H1 (cell line): ENCODE results near the gene RNF183. TPM values are rescaled to one million over a fixed set of nuclear protein-coding genes. Genes with fewer than 3 reads are reported as not detected.

ENCODE experiments used
- CTCF ChIA-PET: fragments of 300-600 bp; sonication (Branson Sonifier 250); formaldehyde crosslinking; loops from one replicate; lab custom pipeline; 2021; ENCODE audit not compliant: partially characterized antibody; lab: Charles Lee
- POLR2A ChIA-PET: fragments of 300-600 bp; sonication (Branson Sonifier 250); formaldehyde crosslinking; loops from one replicate; lab custom pipeline; 2021; ENCODE audit warnings: inconsistent platforms; ENCODE audit not compliant: partially characterized antibody; lab: Charles Lee
- DNase-seq, 2 experiments: peaks; one replicate each; pipeline versions ENCODE4 v3.0.0 to v3.0.0-alpha.2; 2010 to 2022; ENCODE audit warnings: low spot score in 2 of 2, low read depth in 1 of 2, mixed read lengths in 1 of 2
- FAIRE-seq: peaks from 2 replicates; lab custom pipeline; 2011; peaks lifted over from hg19 to GRCh38; lab: Jason Lieb, UNC
- H2AFZ ChIP-seq: 2 replicates; pipeline ENCODE4 v1.8.1; 2012; ENCODE audit warnings: low read length, inconsistent platforms
- H2AK5ac ChIP-seq: 2 replicates; pipeline ENCODE4 v1.6.1; 2013; ENCODE audit warnings: low read depth, low read length
- H2BK120ac ChIP-seq: replicated peaks from 2 replicates; pipeline ENCODE3; 2013; ENCODE audit warnings: low read depth, low read length, inconsistent platforms
- H2BK12ac ChIP-seq: 2 replicates; pipeline ENCODE4 v1.6.1; 2013; ENCODE audit warnings: low read depth, low read length
- H2BK15ac ChIP-seq: 2 replicates; pipeline ENCODE4 v1.6.1; 2013; ENCODE audit warnings: low read length
- H2BK20ac ChIP-seq: 2 replicates; pipeline ENCODE4 v1.6.1; 2013; ENCODE audit warnings: low read length
- H2BK5ac ChIP-seq: 2 replicates; pipeline ENCODE4 v1.6.1; 2013; ENCODE audit warnings: low read depth, low read length
- H3K14ac ChIP-seq: 2 replicates; pipeline ENCODE4 v1.6.1; 2013; ENCODE audit warnings: inconsistent platforms; ENCODE audit not compliant: insufficient read length
- H3K18ac ChIP-seq: 2 replicates; pipeline ENCODE4 v1.6.1; 2013; ENCODE audit warnings: low read length; ENCODE audit errors: extremely low read depth
- H3K23ac ChIP-seq: 2 replicates; pipeline ENCODE4 v1.6.1; 2013; ENCODE audit warnings: inconsistent platforms; ENCODE audit not compliant: insufficient read length
- H3K23me2 ChIP-seq: 2 replicates; pipeline ENCODE4 v1.6.1; 2013; ENCODE audit warnings: low read depth, low read length
- H3K27ac ChIP-seq: 2 replicates; pipeline ENCODE4 v1.6.1; 2011; ENCODE audit warnings: low read depth, low read length, inconsistent platforms
- H3K27me3 ChIP-seq, 4 experiments: replicated peaks in 1 of 4; 1 replicate in 1 of 4; 2 replicates in 3 of 4; pipeline versions ENCODE4 v1.6.1 to v1.8.1; 2011 to 2013; ENCODE audit warnings: low read length in 3 of 4, mild to moderate bottlenecking in 3 of 4, inconsistent platforms in 2 of 4, mixed read lengths in 2 of 4, moderate library complexity in 1 of 4; ENCODE audit not compliant: control insufficient read depth in 3 of 4, insufficient read depth in 3 of 4; ENCODE audit errors: extremely low read depth in 1 of 4
- H3K36me3 ChIP-seq, 4 experiments: 2 replicates each; pipeline versions ENCODE4 v1.6.1 to v1.8.1; 2011 to 2013; ENCODE audit warnings: mild to moderate bottlenecking in 4 of 4, low read length in 3 of 4, moderate library complexity in 2 of 4, control low read depth in 1 of 4, inconsistent platforms in 1 of 4; ENCODE audit not compliant: insufficient read depth in 4 of 4, control insufficient read depth in 2 of 4
- H3K4ac ChIP-seq: replicated peaks from 2 replicates; pipeline ENCODE3; 2013; ENCODE audit warnings: low read length, low read depth, mixed read lengths, inconsistent platforms; ENCODE audit not compliant: insufficient read length
- H3K4me1 ChIP-seq, 4 experiments: replicated peaks in 1 of 4; 1 replicate in 1 of 4; 2 replicates in 3 of 4; pipeline versions ENCODE4 v1.6.1 to v1.8.1; 2011 to 2013; ENCODE audit warnings: low read length in 3 of 4, inconsistent platforms in 2 of 4, mixed read lengths in 1 of 4; ENCODE audit not compliant: insufficient read depth in 4 of 4, control insufficient read depth in 3 of 4
- H3K4me2 ChIP-seq, 2 experiments: 2 replicates each; pipeline versions ENCODE4 v1.6.1 to v1.8.1; 2011 to 2013; ENCODE audit warnings: low read depth in 2 of 2, low read length in 2 of 2, control low read depth in 1 of 2, inconsistent platforms in 1 of 2, mild to moderate bottlenecking in 1 of 2; ENCODE audit not compliant: insufficient read depth in 1 of 2
- H3K4me3 ChIP-seq, 4 experiments: fragments of 200-600, 300-600 bp in 1 of 4; sonication (generic), shearing (Covaris generic), sonication (Bioruptor Twin) in 1 of 4; 2 replicates each; pipeline versions ENCODE4 v1.5.1 to v1.8.1; 2011 to 2016; ENCODE audit warnings: low read length in 4 of 4, low read depth in 3 of 4, control low read depth in 2 of 4, inconsistent platforms in 2 of 4, mild to moderate bottlenecking in 2 of 4, mixed read lengths in 1 of 4, moderate library complexity in 1 of 4; ENCODE audit not compliant: insufficient read depth in 2 of 4; ENCODE audit errors: extremely low read depth in 1 of 4
- H3K56ac ChIP-seq: replicated peaks from 2 replicates; pipeline ENCODE3; 2013; ENCODE audit warnings: low read depth, mild to moderate bottlenecking, mixed read lengths, low read length, inconsistent platforms; ENCODE audit not compliant: insufficient read length
- H3K79me1 ChIP-seq: 2 replicates; pipeline ENCODE4 v1.6.1; 2013; ENCODE audit warnings: low read depth, low read length, control low read depth
- H3K79me2 ChIP-seq, 2 experiments: 2 replicates each; pipeline versions ENCODE4 v1.6.1 to v1.8.1; 2012 to 2013; ENCODE audit warnings: low read length in 2 of 2, mild to moderate bottlenecking in 2 of 2, inconsistent platforms in 1 of 2; ENCODE audit not compliant: insufficient read depth in 2 of 2, control insufficient read depth in 1 of 2
- H3K9ac ChIP-seq, 4 experiments: replicated peaks in 1 of 4; 1 replicate in 1 of 4; 2 replicates in 3 of 4; pipeline versions ENCODE4 v1.6.1 to v1.8.1; 2011 to 2013; ENCODE audit warnings: low read depth in 3 of 4, low read length in 3 of 4, control low read depth in 2 of 4, mild to moderate bottlenecking in 2 of 4, moderate library complexity in 2 of 4, inconsistent platforms in 1 of 4; ENCODE audit errors: extremely low read depth in 1 of 4
- H3K9me3 ChIP-seq, 2 experiments: 2 replicates each; pipeline versions ENCODE4 v1.6.1 to v1.8.1; 2012 to 2013; ENCODE audit warnings: mild to moderate bottlenecking in 2 of 2, moderate library complexity in 2 of 2, control low read depth in 1 of 2, inconsistent platforms in 1 of 2, low read depth in 1 of 2, low read length in 1 of 2, mixed read lengths in 1 of 2; ENCODE audit not compliant: insufficient read depth in 2 of 2
- H4K20me1 ChIP-seq, 2 experiments: replicated peaks in 1 of 2; 2 replicates each; pipeline versions ENCODE3 to v1.8.1; 2011 to 2013; ENCODE audit warnings: inconsistent platforms in 2 of 2, low read length in 2 of 2, mild to moderate bottlenecking in 1 of 2; ENCODE audit not compliant: insufficient read depth in 2 of 2, control insufficient read depth in 1 of 2
- H4K5ac ChIP-seq: 2 replicates; pipeline ENCODE4 v1.6.1; 2013; ENCODE audit warnings: low read length, low read depth, mixed read lengths, inconsistent platforms; ENCODE audit not compliant: insufficient read length
- H4K8ac ChIP-seq: 2 replicates; pipeline ENCODE4 v1.8.0; 2013; ENCODE audit warnings: mild to moderate bottlenecking, moderate library complexity, low read length, inconsistent platforms; ENCODE audit not compliant: insufficient read depth; ENCODE audit errors: extremely low read depth
- H4K91ac ChIP-seq: replicated peaks from 2 replicates; pipeline ENCODE3; 2013; ENCODE audit warnings: low read length, mixed read lengths, inconsistent platforms; ENCODE audit not compliant: insufficient read length
- CREB1 ChIP-seq: IDR thresholded peaks from 2 replicates; pipeline ENCODE4 v1.6.1; 2012; ENCODE audit warnings: inconsistent platforms
- GABPA ChIP-seq: IDR thresholded peaks from 2 replicates; pipeline ENCODE4 v1.6.1; 2011; ENCODE audit warnings: mild to moderate bottlenecking, low read length, moderate library complexity, borderline replicate concordance; ENCODE audit not compliant: insufficient read depth
- MAX ChIP-seq: IDR thresholded peaks from 2 replicates; pipeline ENCODE4 v1.6.1; 2012; ENCODE audit warnings: inconsistent platforms
- SIN3A ChIP-seq, 2 experiments: IDR thresholded peaks in 1 of 2; conservative IDR thresholded peaks in 1 of 2; 2 replicates each; pipeline ENCODE4 v1.6.1; 2011 to 2012; ENCODE audit warnings: low read length in 2 of 2, improper control_type of control experiment in 1 of 2, low read depth in 1 of 2, mild to moderate bottlenecking in 1 of 2
- WGBS, 2 experiments: shearing (Covaris generic) in 1 of 2; methylation state at CpG; one replicate each; pipeline versions ENCODE4 v1.1.6 to v1.1.7; 2013 to 2015; ENCODE audit warnings: low lambda C conversion rate in 2 of 2, mixed read lengths in 2 of 2, inconsistent platforms in 1 of 2, low coverage in 1 of 2, missing lambda C conversion rate in 1 of 2; ENCODE audit not compliant: insufficient replicate concordance in 2 of 2, insufficient coverage in 1 of 2, insufficient read length in 1 of 2; ENCODE audit errors: extremely low coverage in 1 of 2, missing lambda C conversion rate in 1 of 2; 5-methylcytosine and 5-hydroxymethylcytosine counted together
- polyA plus RNA-seq, 7 experiments: library from polyadenylated mRNA; depleted of rRNA in 3 of 7; stranded (reverse) in 5 of 7; unstranded in 2 of 7; fragments of >200 nt in 5 of 7; fragments of 200-250 nt in 2 of 7; gene quantifications; 1 replicate in 5 of 7; 2 replicates in 1 of 7; 4 replicates in 1 of 7; pipeline versions ENCODE4 v1.2.1 to v1.2.3, GENCODE V29; 2011 to 2013; ENCODE audit warnings: missing spikeins in 2 of 7, mixed read lengths in 2 of 7
- total RNA-seq: library from RNA; stranded (reverse); fragmentation: NEBNext Ultra II Directional; extraction: Animal tissue kit (Norgen Biotek cat#: 25700); gene quantifications from 2 replicates; pipeline ENCODE4 v1.2.1, GENCODE V29; 2021

The RNF183 gene
- total and polyA plus RNA-seq, 2 of the 8 experiments (the other 6 are each of a cell fraction or from before 2014, with no cell fraction given), result 0.15 TPM; not detected in 1

GRCh38 chr9:113349445-113350094, 46.4 kb upstream of the RNF183 start, which contains the start of gene BSPRY:
Gene BSPRY (plus strand): TSS chr9:113349541. CDS start chr9:113349580, 39 bp downstream.
- no peak within 1 kb of the TSS for H4K91ac ChIP-seq
- DNase-seq, result peak in 1 of 2 experiments; percentile 76
- no peaks in the 10 kb centered on the region; the same call in none of the 2 replicates for H3K79me1 ChIP-seq
- H3K27me3 ChIP-seq, result peaks cover 0 to 14% (median 2%) of the 10 kb centered on the region in 4 experiments; a peak in 5 of 7 replicates
- peaks cover 0 to 2% of the 10 kb centered on the region in 2 experiments for H4K20me1 ChIP-seq
- CTCF ChIA-PET, result interaction anchor here (0.5 to 4.0 kb wide), 12 partner anchors 9 to 238 kb away, joined by 3 to 12 read pairs (median 4); partner anchors contain the start of genes CDC26, PRPF4 and WDR31
- H3K36me3 ChIP-seq, result no peaks in the 10 kb centered on the region
- no peaks in the 10 kb centered on the region for H3K9me3 ChIP-seq
- peaks cover 11% of the 10 kb centered on the region; the same call in 1 of the 2 replicates for H3K23me2 ChIP-seq
- no peak within 1 kb of the TSS for H2BK15ac ChIP-seq
- no peak within 1 kb of the TSS for H3K56ac ChIP-seq
- no peak within 1 kb of the TSS for H2BK5ac ChIP-seq
- H3K4me2 ChIP-seq, result peak within 1 kb of the TSS; percentile 74 to 86
- no peak within 1 kb of the TSS for H2BK120ac ChIP-seq
- H2BK20ac ChIP-seq, result no peak within 1 kb of the TSS
- POLR2A ChIA-PET, result interaction anchor here (0.8 to 2.8 kb wide), 12 partner anchors 9 to 343 kb away, joined by 3 to 11 read pairs (median 4); partner anchors contain the start of genes HDHD3 and WDR31
- H2AFZ ChIP-seq, result peak within 1 kb of the TSS; percentile 27
- H3K4me1 ChIP-seq, result peaks cover 5 to 14% (median 10%) of the 10 kb centered on the region in 4 experiments
- H4K5ac ChIP-seq, result no peak within 1 kb of the TSS
- no peak within 1 kb of the TSS for H3K14ac ChIP-seq
- H3K9ac ChIP-seq, result peak within 1 kb of the TSS in 3 of 4 experiments; percentile 34 to 56 (median 48); a peak in 6 of 7 replicates
- H3K4ac ChIP-seq, result no peak within 1 kb of the TSS
- WGBS, 2 experiments, result 3% methylated on average over 42 of the region's 71 CpGs; no CpG with 5 or more reads in 1 of the 2 experiments
- peak within 1 kb of the TSS; percentile 57; the same call in 1 of the 2 replicates for H4K8ac ChIP-seq
- no peak for FAIRE-seq
- H3K79me2 ChIP-seq, result no peaks in the 10 kb centered on the region
- no peak within 1 kb of the TSS for H3K23ac ChIP-seq
- H2BK12ac ChIP-seq, result no peak within 1 kb of the TSS
- H3K18ac ChIP-seq, result peak within 1 kb of the TSS; percentile 48
- no peak within 1 kb of the TSS for H2AK5ac ChIP-seq
- no peak within 1 kb of the TSS for H3K27ac ChIP-seq
- H3K4me3 ChIP-seq, result peak within 1 kb of the TSS; percentile 75 to 89 (median 76)
- TF ChIP-seq CREB1, result no peak
- 0 out of 4 replicates have a peak, but pooled peaks of 1 of the 2 experiments have one; percentile 29 for TF ChIP-seq SIN3A (conservative IDR thresholded peaks at IDR 0.05 in 1 of 2, IDR thresholded peaks at IDR 0.05 in 1 of 2; ENCODE audit: low read depth in 1 of 2, low read length in 2 of 2)
- peak; percentile 40; the same call in 1 of the 2 replicates for TF ChIP-seq MAX
- no peak for TF ChIP-seq GABPA
